Ecto neural progenitor cell (in vitro differentiated cells): ENCODE data around the gene EARS2.
"Not testable (repeated sequence)": the region's sequence is repeated elsewhere in the genome, so short reads cannot be mapped to it uniquely, and the experiment has no call there.

Experiments used
- DNase-seq: peaks from one replicate; pipeline ENCODE4 v3.0.0-alpha.2; 2018; ENCODE audit warnings: low spot score

Gene EARS2

DNA sequence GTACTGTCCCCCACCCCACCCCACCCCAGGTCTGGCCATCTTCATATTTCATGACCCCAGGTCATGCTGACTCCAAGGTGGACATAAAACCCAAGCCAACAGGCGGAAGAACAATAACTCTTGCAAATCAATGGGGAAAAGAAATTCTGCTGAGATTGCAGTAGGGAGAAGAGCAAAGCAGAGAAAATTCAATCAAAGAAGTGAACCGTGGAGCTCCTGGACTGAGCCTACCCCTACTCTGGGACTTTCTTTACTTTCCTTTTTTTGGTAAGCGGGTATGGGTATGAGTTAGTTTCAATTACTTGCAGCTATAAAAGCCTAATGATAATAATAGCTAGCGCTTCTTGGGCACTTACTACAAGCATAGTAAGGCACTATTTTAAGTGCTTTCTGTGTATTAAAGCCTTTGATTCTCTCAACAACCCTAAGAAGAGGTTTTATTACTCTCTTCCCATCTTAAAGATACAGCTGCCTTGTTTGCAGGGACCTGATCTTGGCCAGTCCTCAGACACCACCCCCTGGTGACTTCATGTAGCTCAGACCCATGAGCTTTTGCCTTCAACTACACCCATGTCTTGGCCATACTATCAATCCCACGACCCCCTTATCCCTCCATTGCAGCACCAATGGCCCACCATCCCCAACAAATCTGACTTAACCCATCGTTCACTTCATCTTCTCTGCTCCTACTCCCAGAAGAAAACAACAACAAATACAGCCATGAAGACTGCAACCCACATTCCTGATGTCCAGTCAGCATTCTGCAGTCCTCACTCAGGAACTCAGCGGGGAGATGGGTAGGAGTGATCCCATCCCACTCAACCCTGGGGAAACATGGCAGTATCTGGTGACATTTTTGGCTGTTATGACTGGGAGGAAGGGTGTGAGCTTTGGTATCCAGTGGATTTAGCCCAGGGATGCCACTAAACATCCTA is 51.2 kb downstream of the EARS2 start:
- DNase-seq, result no peak

DNA sequence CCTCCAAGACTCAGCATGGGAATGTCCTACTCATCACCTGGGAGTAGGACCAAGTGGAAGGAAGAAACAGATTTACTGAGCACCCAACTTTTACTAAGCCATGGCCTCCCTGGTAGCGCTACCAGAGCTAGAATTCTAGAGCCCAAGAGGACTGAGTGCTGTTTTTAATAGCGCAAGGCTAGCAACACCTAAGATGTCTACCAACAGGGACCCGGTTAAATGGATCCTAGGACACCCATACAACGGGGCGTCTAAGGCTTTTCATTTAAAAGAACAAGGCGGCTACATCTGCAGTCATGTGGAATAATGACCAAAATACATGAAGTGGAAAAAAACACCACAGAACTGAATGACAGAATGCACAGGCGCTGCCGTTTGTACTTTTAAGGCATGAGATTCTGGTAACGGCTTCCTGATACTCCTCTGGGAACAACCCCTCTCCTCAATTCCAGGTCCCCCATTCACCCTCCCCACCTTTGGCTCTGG is 51.9 kb downstream of the EARS2 start:
- DNase-seq, result no peak

DNA sequence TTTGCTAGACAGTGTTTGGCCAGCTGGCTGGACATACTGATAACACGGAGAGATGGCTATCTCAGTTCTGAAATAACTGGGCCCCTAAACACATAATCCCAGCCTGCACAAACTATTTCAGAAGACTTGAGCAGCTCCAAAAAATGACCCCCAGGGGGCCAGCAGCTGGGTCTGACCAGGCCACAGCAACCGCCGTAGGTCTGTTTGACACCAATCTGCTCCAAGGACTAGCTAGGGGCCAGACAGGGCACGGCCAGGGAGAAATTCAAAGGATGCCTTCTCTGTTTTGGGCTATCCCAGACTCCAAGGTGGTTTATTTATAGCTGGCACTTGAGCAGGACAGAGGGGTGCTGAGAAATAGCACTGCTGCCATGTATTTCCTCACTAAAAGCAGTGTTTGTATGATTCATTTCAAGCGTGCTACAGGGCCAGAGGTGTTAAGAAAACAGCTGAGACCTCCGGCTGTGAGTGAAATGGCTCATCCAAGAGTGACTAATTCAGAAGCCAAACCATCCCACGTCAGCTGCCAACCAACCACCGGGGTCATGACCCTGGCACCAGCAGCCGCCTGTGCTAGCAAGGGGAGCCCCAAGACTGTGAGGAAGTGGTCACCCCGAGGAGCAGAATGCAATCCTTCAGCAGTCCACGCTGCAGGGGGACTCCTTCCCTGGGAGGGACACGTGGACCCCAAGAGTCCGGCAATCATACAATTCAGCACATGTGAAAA is 52.5 kb downstream of the EARS2 start:
- DNase-seq, result peak; percentile 55

DNA sequence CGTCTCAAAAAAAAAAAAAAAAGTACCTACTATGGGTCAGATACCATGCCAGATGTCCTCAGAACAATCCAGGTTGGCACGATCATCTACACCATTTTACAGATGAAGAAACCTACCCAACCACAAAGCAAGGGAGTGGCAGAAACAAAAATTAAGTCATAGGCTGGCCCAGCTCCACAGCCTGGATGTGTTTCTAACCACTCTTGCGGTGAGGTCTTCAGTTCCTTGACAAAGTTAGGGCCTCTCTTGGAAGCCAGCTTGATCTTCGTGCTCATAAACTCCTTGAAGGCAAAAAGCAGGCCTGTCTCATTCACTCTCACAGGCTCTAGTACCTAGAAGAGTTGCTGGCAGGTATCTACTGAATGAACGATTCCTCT is 53.1 kb downstream of the EARS2 start:
- no peak for DNase-seq

DNA sequence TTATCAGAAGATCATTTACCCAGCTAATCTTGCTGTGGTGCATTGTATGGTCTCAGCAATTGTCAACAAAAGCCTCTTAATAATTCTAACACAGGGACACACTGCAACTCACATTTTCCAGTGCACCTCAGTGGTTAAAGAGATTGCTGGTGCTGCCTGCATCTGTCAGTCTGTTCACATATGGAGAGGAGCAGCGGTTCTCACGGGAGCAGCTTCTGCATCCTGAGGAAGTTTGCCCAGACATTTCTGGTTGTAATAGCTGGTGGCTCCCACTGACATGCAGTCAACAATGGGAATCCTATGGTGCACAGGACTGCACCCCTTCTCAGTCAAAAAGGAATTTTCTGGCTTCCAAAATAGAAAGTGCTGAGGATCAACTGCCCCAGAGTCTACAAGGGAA is 54.7 kb downstream of the EARS2 start:
- no peak for DNase-seq

DNA sequence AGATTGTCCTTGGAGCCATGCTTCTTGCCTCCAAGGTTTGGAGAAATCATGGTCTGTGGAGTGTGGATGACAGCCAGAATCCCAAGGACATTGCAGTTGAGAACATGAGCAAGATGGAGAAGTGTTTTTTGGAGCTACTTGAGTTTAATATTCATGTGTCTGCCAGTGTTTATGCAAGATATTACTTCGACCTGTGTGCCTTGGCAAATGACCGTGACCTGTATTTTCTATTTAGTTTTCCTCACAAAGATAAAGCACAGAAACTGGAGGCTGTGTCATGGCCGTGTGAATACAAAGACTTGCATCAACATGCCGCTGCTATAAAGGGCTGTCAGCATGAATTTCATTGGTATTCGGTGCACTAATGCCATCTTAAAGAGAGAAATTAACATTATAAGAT is 55.9 kb downstream of the EARS2 start:
- no peak for DNase-seq

DNA sequence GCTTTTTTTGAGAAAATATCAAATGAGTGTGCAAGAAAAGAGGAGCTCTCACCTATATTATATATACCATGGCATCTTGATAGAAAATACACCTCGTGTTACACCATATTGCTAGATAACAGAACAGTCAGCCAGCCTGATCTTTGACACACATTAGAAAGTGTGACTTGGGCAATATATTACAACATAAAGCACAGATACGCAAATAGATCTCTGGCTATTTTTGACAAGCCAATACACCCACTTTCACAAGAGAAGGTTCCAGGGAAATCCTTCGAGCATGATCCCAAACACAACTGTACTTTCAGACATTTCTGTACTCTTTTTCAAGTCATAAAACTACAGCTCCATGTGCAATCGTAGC is 56.3 kb downstream of the EARS2 start:
- no peak for DNase-seq

DNA sequence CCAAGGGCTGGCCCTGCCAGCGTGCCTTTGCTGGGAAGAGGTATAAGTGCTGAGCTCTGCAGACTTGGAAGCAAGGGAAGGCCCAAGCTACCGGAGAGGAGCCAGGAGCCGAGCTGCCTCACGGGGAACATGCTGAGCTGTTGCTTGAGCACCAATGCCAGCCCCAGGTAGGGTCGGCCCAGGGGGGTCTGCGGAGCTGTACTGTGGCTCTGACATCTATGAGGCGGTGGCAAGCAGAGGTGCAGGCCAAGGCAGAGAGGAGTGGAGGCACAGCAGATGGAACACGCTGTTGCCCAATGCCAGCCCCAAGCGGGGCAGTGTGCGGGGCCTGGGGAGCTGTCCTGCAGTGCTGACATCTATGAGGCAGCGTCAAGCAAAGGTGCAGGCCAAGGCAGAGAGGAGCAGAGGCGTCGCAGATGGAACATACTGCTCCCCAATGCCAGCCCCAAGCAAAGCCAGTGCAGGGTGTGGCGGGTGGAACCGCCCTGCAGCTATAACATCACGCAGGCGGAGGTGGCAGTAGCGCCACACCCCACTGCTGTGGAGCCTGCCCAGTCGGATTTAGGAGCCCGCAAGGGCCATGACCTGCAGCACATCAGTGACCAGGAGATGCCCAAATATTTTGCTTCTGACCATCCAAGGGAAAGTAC is 56.8 kb downstream of the EARS2 start:
- no peak for DNase-seq

DNA sequence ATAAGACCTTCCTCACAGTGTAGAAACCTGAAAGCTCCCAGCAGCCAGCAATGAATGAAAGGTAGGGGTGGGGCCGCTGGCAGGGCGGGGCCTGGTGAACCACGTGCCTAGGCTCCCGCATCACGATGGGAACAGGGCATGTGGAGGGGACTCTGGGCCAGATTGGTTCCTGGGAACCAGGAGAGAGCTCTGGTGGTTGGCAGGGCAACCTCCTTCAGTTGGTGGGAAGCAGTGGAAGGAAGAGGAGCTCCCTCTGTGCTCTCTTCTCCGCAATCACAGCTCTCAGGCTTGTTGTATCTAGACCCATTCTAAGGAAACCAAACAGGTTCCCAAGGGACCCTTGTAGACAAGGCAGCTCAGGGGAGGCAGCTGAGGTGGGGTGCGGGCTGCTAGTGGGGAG is 57.3 kb downstream of the EARS2 start:
- DNase-seq, result no peak

DNA sequence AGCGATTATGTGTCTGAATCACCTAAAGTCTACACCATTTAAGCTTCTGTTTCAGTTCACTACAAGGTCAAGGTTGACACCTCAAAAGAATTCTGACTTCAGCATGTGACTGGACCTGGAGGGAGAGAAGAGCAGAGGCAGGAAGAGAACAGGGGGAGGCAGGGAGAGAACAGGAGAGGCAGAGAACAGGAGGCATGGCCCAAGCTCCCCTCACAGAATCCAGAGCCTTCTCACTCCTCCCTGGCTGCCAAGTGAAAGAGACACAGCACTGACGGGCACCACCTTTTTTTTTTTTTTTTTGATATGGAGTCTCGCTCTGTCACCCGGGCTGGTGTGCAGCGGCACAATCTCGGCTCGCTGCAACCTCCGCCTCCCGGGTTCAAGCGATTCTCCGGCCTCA is 58.3 kb downstream of the EARS2 start:
- no peak for DNase-seq

DNA sequence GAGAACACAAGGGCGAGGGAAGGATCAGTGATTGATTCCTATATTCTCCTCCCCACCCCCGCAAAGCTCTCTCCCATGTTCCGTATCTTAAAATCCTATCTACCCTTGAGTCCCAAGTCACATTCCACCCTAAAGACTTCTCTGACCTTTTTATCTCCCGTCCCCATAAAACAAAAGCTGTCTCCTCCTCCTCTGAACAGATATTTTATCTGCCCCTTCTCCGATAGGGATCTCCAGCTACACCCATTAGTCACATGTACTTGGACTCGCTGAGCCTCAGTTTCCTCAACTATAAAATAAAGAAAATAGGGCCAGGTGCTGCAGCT is 59.6 kb downstream of the EARS2 start:
- no peak for DNase-seq

DNA sequence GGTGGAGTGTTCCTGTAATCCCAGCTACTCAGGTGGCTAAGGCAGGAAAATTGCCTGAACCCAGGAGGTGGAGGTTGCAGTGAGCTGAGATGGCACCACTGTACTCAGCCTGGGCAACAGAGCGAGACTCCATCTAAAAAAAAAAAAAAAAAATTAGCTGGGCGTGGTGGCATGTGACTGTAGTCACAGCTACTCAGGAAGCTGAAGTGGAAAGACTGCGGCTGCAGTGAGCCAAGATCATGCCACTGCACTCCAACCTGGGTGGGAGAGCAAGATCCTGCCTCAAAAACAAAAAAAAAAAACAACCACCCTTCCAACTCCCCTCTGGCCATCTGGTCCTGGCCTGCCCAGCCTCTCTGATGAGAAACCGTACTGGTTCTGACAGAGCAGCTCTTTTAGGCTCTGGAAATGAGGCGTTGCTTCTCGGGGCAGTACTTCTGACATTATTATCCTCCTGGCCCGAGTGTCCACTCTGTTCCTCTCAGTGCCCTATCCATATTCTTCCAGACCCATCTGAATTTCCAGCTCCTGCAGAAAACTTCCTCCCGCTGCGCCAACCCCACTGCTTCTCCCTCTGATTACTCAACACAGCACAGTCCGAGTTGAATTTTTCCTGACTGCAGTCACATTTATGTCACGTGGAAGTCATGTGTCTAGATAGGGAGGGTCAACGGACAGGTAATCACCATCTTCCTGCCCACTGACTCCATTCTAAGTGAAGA is 60.2 kb downstream of the EARS2 start:
- no peak for DNase-seq

DNA sequence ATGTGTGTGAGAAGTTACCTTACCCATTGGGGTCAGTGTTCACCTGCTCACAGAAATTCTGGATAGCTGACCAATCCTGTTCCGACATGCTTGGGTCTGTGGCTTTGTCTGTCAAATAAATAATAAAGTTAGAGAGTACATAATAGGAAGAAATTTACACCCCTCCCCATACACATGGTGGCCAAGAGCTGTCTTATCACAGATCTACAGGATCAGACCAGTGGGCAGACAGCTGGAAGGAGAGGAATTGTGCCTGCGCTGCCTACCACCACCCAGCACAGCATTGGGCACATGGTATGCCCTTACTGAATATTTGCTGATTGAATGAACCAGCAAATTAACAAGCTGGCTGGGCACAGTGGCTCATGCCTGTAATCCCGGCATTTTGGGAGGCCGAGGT is 61.5 kb downstream of the EARS2 start:
- DNase-seq, result no peak

DNA sequence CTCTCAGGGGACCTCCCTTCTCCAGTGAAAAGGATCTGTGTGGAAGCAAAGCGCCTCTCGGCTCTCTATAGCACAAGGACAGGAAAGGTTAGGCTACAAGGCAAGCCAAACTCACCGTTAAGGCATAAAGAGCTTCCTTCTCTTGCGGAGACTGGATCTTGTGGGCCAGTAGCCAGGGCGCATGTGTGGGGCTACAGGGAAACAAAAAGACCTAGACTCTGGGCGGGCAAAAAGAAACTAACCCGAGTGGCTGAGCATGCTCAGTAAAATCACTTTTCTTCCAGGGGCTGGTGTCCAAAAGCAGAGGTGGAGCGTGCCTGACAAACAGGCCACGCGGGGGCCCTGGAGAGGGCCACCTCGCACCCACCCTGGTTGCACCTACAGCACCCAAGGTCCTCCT is 63.0 kb downstream of the EARS2 start:
- no peak for DNase-seq

DNA sequence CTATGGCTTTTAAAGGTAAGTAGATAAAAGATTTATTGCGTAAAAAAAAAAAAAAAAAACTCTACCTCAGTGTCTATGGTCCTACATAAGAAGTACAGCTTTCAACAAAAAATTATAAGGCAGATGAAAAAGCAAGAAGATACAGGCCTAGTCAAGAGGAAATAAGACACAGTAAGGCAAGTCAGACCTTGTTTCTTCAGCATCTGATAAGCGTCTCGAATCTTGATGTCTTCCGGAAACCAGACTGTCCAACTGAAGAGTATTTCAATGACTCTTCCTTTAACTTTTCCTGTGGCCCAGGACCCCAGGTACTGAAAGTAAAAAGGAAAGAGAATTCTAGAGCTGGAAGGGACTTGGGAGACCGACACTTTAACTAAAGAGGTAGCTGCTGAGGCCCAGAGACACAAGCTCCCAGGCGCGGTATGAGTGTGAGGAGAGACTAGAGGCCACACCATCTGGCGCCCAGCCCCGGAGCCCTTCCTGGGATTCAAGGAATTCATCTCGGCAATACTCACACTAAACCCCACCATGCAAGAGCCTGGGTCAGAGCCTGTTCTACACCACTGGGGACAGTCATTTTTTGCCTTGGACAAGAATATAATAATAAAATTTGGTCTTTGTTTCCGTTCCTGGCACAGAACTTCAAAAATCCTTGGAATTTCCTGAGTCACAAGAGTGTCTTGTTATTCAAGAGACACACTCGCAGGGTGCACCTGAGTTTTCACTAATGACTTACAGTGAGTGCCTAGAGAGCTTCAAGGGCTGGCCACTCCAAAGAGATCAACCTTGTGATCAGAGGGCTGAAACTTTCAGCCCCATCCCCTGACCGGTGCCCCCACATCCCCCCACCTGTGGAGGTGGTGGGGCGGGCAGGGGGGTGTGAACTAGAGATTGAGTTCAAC is 65.4 kb downstream of the EARS2 start:
- no peak for DNase-seq

DNA sequence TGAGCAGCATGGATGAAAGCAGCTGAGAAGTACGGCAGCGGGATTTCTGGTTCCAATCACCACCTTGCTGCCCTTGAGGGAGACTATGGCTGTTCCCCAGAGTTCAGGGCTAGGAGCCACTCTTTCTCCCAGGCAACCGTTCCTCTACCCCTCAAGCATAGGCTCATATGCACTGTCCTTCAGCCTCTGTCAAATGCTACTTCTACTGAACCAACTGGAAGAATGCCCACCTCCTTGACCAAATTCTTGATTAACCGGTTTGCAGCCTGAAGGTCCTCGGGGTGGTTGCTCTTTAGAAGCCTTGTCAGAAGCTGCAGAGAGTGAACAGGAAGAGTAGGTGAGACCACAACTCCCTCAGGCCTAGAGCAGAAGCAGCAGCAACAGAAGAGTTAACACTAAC is 70.7 kb downstream of the EARS2 start:
- DNase-seq, result no peak

DNA sequence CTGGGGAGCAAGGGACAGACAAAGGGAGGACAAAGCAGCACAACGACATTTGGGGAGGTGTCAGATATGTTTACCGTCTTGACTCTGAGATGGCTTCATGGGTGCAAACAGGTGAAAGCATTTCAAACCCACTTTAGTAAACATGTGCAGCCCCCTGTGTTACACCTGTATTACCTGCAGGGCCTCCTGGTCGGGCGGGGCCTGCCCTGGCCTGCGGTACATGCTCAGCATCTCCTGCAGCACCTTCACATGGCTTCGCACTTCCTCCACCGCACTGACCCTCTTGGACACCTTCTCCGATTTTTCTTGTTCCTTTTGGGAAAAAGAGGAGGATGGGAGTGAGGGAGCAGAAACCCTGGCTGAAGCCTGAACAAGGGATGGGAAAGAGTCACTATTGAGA is 71.3 kb downstream of the EARS2 start:
- DNase-seq, result no peak

DNA sequence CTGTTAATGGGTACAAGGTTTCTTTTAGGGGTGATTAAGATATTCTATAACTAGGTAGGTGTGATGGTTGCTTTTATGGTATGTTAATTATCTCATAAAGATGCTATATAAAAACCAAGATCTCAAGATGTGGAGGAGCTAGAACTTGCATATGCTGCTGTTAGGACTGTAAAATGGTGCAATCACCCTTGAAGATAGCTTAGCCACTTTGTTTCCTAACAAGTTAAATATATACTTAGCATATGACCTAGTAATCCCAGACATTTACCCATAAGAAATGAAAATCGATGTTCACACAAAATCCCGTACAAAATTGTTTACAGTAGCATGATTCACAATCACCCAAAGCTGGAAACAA is 71.9 kb downstream of the EARS2 start:
- DNase-seq, result no peak

DNA sequence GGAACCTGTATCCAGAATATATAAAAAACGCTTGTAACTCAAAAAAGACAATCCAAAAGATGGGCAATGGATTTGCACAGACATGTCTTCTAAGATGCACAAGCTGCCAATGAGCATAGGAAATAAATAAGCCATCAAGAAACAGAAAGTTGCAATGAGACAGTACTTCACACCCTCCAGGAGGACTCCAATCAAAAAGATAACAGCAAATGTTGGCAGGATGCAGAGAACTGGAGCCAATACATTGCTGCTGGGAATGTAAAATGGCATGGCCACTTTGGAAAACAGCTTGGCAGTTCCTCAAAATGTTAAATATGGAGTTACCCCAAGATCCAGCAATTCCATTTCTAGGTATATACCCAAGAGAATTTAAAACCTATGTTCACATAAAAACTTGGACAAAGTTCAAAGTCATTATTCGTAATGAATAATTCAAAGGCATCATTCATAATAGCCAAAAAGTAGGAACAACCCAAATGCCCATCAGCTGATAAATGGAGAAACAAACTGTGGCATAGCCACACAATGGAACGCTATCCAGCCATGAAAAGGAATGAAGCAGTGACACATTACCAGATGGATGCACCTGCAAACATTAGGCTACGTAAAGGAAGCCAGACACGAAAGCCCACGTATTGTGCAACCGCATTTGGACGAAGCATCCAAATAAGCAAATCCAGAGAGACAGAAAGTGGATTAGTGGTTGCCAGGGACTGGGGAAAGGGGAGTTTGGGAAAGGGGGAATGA is 72.5 kb downstream of the EARS2 start:
- DNase-seq, result no peak

DNA sequence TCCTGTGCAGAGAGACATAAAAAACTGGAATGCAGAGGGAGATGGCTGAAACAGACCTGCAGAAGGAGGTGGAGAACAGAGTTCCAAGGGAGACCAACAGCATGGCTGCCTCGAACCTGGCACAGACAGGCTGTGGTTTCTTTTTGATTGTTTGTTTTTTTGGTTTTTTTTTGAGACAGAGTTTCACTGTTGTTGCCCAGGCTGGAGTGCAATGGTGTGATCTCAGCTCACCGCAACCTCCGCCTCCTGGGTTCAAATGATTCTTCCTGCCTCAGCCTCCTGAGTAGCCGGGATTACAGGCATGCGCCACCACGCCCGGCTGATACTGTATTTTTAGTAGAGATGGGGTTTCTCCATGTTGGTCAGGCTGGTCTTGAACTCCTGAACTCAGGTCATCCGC is 73.7 kb downstream of the EARS2 start:
- not testable (repeated sequence) for DNase-seq

DNA sequence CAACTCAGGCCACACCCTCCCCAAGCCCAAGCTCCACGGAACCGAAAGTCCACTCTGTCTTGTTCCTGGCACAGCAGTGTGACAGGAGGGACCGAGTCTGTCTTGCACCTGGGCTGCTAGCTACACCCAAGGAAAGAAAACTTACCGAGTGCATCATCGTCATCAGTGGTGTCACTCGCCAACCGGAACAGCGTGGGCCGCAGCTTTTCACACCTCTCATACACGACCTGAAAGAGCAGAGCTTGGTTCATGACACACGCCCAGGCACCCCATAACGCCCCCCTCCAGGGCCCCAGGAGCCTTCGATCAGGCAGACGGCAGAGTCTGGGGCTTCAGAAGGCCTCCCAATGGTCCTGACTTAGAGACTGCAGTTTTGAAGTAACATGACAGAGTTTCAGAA is 74.4 kb downstream of the EARS2 start:
- DNase-seq, result no peak
